Upper lobe of left lung (tissue), 4 donors: Measurements from ENCODE around the gene FBXL2.

Experiments
- POLR2A ChIP-seq, 4 donors: fragments of 450-650 bp; IDR thresholded peaks; one replicate each; pipeline ENCODE4 v1.5.1; 2016 to 2017; ENCODE audit warnings: antibody characterized with exemption in 4 of 4, mild to moderate bottlenecking in 2 of 4
- TF ChIP-seq, protein P1 (sequence below), 6 experiments: fragments of 450-650 bp in 4 of 6; fragments of 200-600 bp in 2 of 6; sonication (generic) in 2 of 6; IDR thresholded peaks; one replicate each; pipeline ENCODE4 v1.5.1; 2016 to 2019; ENCODE audit warnings: antibody characterized with exemption in 6 of 6

DNA sequence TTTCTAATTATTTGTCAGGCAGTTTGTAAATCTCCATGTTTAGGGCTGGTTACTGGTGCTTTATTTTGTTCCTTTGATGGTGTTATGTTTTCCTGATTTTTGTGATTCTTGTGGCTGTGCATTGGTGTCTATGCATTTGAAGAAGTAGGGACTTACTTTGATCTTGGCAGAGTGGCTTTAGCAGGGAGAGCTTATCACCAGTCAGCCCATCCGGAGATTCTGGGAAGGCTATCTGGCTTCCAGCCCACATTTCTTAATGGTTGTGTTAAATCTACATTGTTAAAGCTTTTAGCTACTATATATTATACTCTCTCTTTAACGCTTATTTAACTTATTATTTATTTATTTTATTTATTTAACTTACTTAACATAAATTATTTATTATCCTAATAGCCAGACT, 35.1 kb downstream of the FBXL2 start:
- TF ChIP-seq POLR2A (IDR thresholded peaks at IDR 0.05) = no peak
- TF ChIP-seq, protein P1, sequence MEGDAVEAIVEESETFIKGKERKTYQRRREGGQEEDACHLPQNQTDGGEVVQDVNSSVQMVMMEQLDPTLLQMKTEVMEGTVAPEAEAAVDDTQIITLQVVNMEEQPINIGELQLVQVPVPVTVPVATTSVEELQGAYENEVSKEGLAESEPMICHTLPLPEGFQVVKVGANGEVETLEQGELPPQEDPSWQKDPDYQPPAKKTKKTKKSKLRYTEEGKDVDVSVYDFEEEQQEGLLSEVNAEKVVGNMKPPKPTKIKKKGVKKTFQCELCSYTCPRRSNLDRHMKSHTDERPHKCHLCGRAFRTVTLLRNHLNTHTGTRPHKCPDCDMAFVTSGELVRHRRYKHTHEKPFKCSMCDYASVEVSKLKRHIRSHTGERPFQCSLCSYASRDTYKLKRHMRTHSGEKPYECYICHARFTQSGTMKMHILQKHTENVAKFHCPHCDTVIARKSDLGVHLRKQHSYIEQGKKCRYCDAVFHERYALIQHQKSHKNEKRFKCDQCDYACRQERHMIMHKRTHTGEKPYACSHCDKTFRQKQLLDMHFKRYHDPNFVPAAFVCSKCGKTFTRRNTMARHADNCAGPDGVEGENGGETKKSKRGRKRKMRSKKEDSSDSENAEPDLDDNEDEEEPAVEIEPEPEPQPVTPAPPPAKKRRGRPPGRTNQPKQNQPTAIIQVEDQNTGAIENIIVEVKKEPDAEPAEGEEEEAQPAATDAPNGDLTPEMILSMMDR (IDR thresholded peaks at IDR 0.05) = no peak
